Astrocyte (in vitro differentiated cells and primary cell): ENCODE measurements around the gene METTL21C. TPM values are rescaled to one million over a fixed set of nuclear protein-coding genes. Genes with fewer than 3 reads are reported as not detected.

Source experiments
- DNase-seq: peaks from one replicate; pipeline ENCODE4 v3.0.0-alpha.2; 2010; ENCODE audit warnings: low read depth
- FAIRE-seq: peaks from 2 replicates; lab custom pipeline; 2011; peaks lifted over from hg19 to GRCh38; lab: Jason Lieb, UNC
- H2AFZ ChIP-seq: 2 replicates; pipeline ENCODE4 v1.6.0; 2012; ENCODE audit warnings: low read depth, low read length, inconsistent platforms
- H3K27ac ChIP-seq: 2 replicates; pipeline ENCODE4 v1.5.1; 2011; ENCODE audit warnings: low read depth, low read length, inconsistent platforms
- H3K27me3 ChIP-seq: 2 replicates; pipeline ENCODE4 v1.6.0; 2011; ENCODE audit warnings: low read length, inconsistent platforms; ENCODE audit not compliant: insufficient read depth
- H3K36me3 ChIP-seq: 2 replicates; pipeline ENCODE4 v1.5.1; 2011; ENCODE audit warnings: low read length, inconsistent platforms; ENCODE audit not compliant: insufficient read depth
- H3K4me1 ChIP-seq: 2 replicates; pipeline ENCODE4 v1.5.1; 2011; ENCODE audit warnings: low read length, inconsistent platforms; ENCODE audit not compliant: insufficient read depth
- H3K4me2 ChIP-seq: 2 replicates; pipeline ENCODE4 v1.6.0; 2012; ENCODE audit warnings: low read length, inconsistent platforms
- H3K4me3 ChIP-seq: 2 replicates; pipeline ENCODE4 v1.5.1; 2011; ENCODE audit warnings: low read depth, mild to moderate bottlenecking, low read length, inconsistent platforms; ENCODE audit not compliant: insufficient read depth
- H3K79me2 ChIP-seq: 2 replicates; pipeline ENCODE4 v1.6.0; 2012; ENCODE audit warnings: mild to moderate bottlenecking, low read length, inconsistent platforms; ENCODE audit not compliant: insufficient read depth
- H3K9ac ChIP-seq: 2 replicates; pipeline ENCODE4 v1.6.0; 2012; ENCODE audit warnings: mild to moderate bottlenecking, low read length, inconsistent platforms
- H3K9me3 ChIP-seq: 2 replicates; pipeline ENCODE4 v1.5.1; 2012; ENCODE audit warnings: low read depth, mild to moderate bottlenecking, low read length, inconsistent platforms; ENCODE audit not compliant: insufficient read depth
- H4K20me1 ChIP-seq: 2 replicates; pipeline ENCODE4 v1.6.0; 2012; ENCODE audit warnings: low read length, inconsistent platforms; ENCODE audit not compliant: insufficient read depth
- H3K27ac Mint-ChIP-seq: one replicate; pipeline ENCODE4 v1.8.0; 2021; ENCODE audit warnings: mild to moderate bottlenecking, mixed read lengths; ENCODE audit not compliant: unreplicated experiment
- H3K27me3 Mint-ChIP-seq: one replicate; pipeline ENCODE4 v1.8.0; 2021; ENCODE audit warnings: low read depth, mixed read lengths; ENCODE audit not compliant: unreplicated experiment
- H3K36me3 Mint-ChIP-seq: one replicate; pipeline ENCODE4 v1.8.0; 2021; ENCODE audit warnings: low read depth, mixed read lengths; ENCODE audit not compliant: unreplicated experiment
- H3K4me1 Mint-ChIP-seq: one replicate; pipeline ENCODE4 v1.8.0; 2021; ENCODE audit warnings: low read depth, mixed read lengths; ENCODE audit not compliant: unreplicated experiment
- H3K4me3 Mint-ChIP-seq: one replicate; pipeline ENCODE4 v1.8.0; 2021; ENCODE audit warnings: mild to moderate bottlenecking, moderate library complexity, mixed read lengths; ENCODE audit not compliant: unreplicated experiment
- H3K9me3 Mint-ChIP-seq: one replicate; pipeline ENCODE4 v1.8.0; 2021; ENCODE audit warnings: mild to moderate bottlenecking, mixed read lengths; ENCODE audit not compliant: unreplicated experiment
- EZH2 ChIP-seq: IDR thresholded peaks from 2 replicates; pipeline ENCODE4 v1.6.1; 2012; ENCODE audit warnings: mild to moderate bottlenecking, low read length, inconsistent platforms; ENCODE audit not compliant: insufficient read depth
- total RNA-seq: library from RNA; stranded (reverse); gene quantifications from 2 replicates; pipeline ENCODE4 v1.2.1, GENCODE V29; 2021
- TF ChIP-seq, protein P1 (sequence below): IDR thresholded peaks from 2 replicates; pipeline ENCODE4 v1.5.1; 2011; ENCODE audit warnings: low read depth, mild to moderate bottlenecking, inconsistent platforms, low read length, moderate library complexity; ENCODE audit not compliant: insufficient read depth

Gene METTL21C
- total RNA-seq, 1 donor from 2014 or later = not detected

DNA sequence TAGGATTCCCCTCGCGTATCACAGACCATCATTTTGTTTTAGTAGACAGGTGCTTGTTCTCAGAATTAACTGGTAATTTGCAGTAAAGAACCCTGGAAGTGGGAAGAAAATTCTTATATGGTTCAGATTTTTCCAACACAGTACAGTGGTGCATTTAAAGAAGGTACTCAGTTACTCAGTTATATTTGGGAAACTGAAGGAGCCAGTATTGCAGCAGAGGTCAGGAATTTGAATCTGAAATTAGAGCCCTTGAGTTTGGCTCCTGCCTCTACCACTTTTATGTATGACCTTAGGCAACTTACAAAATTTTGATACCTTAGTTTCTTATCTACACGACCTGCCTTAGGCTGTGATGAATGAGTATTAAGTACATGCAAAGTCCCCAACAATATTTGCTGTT lies 19.7 kb downstream of the METTL21C start:
- Mint-ChIP-seq H3K4me1 (no peaks in the 10 kb centered on the region), H3K27ac (no peak overlapping the region), H3K27me3 (no peaks in the 10 kb centered on the region), H3K36me3 (peaks cover 21% of the 10 kb centered on the region), H3K4me3 (no peak overlapping the region), H3K9me3 (peaks cover 3% of the 10 kb centered on the region)
- H3K36me3 ChIP-seq = peaks cover 42% of the 10 kb centered on the region
- FAIRE-seq (no peak), DNase-seq (no peak)
- H3K4me1 ChIP-seq = no peaks in the 10 kb centered on the region
- no peak overlapping the region for H3K27ac ChIP-seq
- H4K20me1 ChIP-seq = no peaks in the 10 kb centered on the region
- H3K27me3 ChIP-seq = no peaks in the 10 kb centered on the region
- no peaks in the 10 kb centered on the region for H3K79me2 ChIP-seq
- no peak overlapping the region for H3K4me2 ChIP-seq
- no peak for TF ChIP-seq EZH2
- TF ChIP-seq, protein P1, sequence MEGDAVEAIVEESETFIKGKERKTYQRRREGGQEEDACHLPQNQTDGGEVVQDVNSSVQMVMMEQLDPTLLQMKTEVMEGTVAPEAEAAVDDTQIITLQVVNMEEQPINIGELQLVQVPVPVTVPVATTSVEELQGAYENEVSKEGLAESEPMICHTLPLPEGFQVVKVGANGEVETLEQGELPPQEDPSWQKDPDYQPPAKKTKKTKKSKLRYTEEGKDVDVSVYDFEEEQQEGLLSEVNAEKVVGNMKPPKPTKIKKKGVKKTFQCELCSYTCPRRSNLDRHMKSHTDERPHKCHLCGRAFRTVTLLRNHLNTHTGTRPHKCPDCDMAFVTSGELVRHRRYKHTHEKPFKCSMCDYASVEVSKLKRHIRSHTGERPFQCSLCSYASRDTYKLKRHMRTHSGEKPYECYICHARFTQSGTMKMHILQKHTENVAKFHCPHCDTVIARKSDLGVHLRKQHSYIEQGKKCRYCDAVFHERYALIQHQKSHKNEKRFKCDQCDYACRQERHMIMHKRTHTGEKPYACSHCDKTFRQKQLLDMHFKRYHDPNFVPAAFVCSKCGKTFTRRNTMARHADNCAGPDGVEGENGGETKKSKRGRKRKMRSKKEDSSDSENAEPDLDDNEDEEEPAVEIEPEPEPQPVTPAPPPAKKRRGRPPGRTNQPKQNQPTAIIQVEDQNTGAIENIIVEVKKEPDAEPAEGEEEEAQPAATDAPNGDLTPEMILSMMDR = no peak
- H3K9ac ChIP-seq = no peak overlapping the region
- H2AFZ ChIP-seq = no peak overlapping the region
- H3K9me3 ChIP-seq = no peaks in the 10 kb centered on the region
- no peak overlapping the region for H3K4me3 ChIP-seq

DNA sequence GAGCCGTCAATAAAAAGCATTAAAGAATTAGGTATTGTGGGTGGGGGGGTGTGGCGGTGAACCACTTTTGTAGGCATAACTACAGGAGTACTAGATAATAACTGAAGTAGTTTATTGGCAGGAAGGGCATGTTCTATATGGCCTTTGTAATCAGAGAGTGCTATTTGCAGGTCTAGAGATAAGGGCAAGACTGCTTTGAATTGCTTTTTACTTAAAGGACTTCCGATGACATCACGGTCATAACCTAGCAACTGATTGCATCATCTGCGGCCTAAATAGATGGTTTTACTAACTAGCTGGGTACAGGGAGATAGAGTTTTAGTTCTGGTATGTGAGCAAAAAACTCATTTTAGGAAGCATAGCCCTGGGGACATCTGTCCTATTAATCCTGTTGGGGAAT lies 24.7 kb downstream of the METTL21C start:
- no peaks in the 10 kb centered on the region for H3K4me1 ChIP-seq
- H3K9ac ChIP-seq = no peak overlapping the region
- peaks cover 25% of the 10 kb centered on the region for H3K36me3 ChIP-seq
- Mint-ChIP-seq H3K27ac (no peak overlapping the region), H3K4me3 (no peak overlapping the region), H3K36me3 (peaks cover 41% of the 10 kb centered on the region), H3K27me3 (no peaks in the 10 kb centered on the region), H3K4me1 (no peaks in the 10 kb centered on the region), H3K9me3 (peaks cover 23% of the 10 kb centered on the region)
- H3K4me2 ChIP-seq = no peak overlapping the region
- DNase-seq (no peak), FAIRE-seq (no peak)
- H3K9me3 ChIP-seq = no peaks in the 10 kb centered on the region
- no peaks in the 10 kb centered on the region for H3K79me2 ChIP-seq
- TF ChIP-seq EZH2 = no peak
- TF ChIP-seq, protein P1 = no peak
- H3K27me3 ChIP-seq = no peaks in the 10 kb centered on the region
- H3K4me3 ChIP-seq = no peak overlapping the region
- no peaks in the 10 kb centered on the region for H4K20me1 ChIP-seq
- no peak overlapping the region for H2AFZ ChIP-seq
- H3K27ac ChIP-seq = no peak overlapping the region

DNA sequence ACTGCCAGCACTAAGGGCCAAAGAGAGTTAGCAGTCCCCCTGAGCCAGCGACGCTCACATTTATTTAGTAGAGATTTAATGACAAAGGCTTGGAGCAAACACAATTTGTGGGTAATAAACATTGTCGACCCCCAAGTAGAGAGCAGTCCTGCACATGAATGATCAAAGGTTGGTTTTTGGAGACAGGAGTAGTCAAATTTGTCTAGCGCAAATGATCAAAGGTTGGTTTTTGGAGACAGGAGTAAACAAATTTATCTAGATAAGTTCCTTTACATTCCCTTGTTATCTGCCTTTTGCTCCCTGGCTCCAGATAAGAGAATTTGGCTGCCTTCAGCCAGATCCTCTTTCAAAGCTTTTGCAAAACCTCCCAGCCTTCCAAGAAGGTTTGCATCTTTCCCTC lies 26.9 kb downstream of the METTL21C start:
- Histone ChIP-seq H3K27ac (no peak overlapping the region), H3K27me3 (no peaks in the 10 kb centered on the region), H3K9ac (no peak overlapping the region), H3K36me3 (peaks cover 23% of the 10 kb centered on the region), H3K4me3 (no peak overlapping the region), H3K4me2 (no peak overlapping the region), H3K79me2 (no peaks in the 10 kb centered on the region), H2AFZ (no peak overlapping the region), H3K4me1 (no peaks in the 10 kb centered on the region), H4K20me1 (no peaks in the 10 kb centered on the region), H3K9me3 (no peaks in the 10 kb centered on the region)
- peaks cover 23% of the 10 kb centered on the region for H3K9me3 Mint-ChIP-seq
- no peak for FAIRE-seq
- no peaks in the 10 kb centered on the region for H3K4me1 Mint-ChIP-seq
- DNase-seq = no peak
- H3K27ac Mint-ChIP-seq = no peak overlapping the region
- H3K36me3 Mint-ChIP-seq = peaks cover 42% of the 10 kb centered on the region
- H3K27me3 Mint-ChIP-seq = no peaks in the 10 kb centered on the region
- no peak overlapping the region for H3K4me3 Mint-ChIP-seq
- TF ChIP-seq, protein P1 = no peak
- no peak for TF ChIP-seq EZH2
